Astrocyte (in vitro differentiated cells and primary cell): ENCODE results near the gene MACO1. TPM values are rescaled to one million over a fixed set of nuclear protein-coding genes. Genes with fewer than 3 reads are reported as not detected.

Experiments
- DNase-seq: peaks from one replicate; pipeline ENCODE4 v3.0.0-alpha.2; 2010; ENCODE audit warnings: low read depth
- FAIRE-seq: peaks from 2 replicates; lab custom pipeline; 2011; peaks lifted over from hg19 to GRCh38; lab: Jason Lieb, UNC
- H2AFZ ChIP-seq: 2 replicates; pipeline ENCODE4 v1.6.0; 2012; ENCODE audit warnings: low read depth, low read length, inconsistent platforms
- H3K27ac ChIP-seq: 2 replicates; pipeline ENCODE4 v1.5.1; 2011; ENCODE audit warnings: low read depth, low read length, inconsistent platforms
- H3K27me3 ChIP-seq: 2 replicates; pipeline ENCODE4 v1.6.0; 2011; ENCODE audit warnings: low read length, inconsistent platforms; ENCODE audit not compliant: insufficient read depth
- H3K36me3 ChIP-seq: 2 replicates; pipeline ENCODE4 v1.5.1; 2011; ENCODE audit warnings: low read length, inconsistent platforms; ENCODE audit not compliant: insufficient read depth
- H3K4me1 ChIP-seq: 2 replicates; pipeline ENCODE4 v1.5.1; 2011; ENCODE audit warnings: low read length, inconsistent platforms; ENCODE audit not compliant: insufficient read depth
- H3K4me2 ChIP-seq: 2 replicates; pipeline ENCODE4 v1.6.0; 2012; ENCODE audit warnings: low read length, inconsistent platforms
- H3K4me3 ChIP-seq: 2 replicates; pipeline ENCODE4 v1.5.1; 2011; ENCODE audit warnings: low read depth, mild to moderate bottlenecking, low read length, inconsistent platforms; ENCODE audit not compliant: insufficient read depth
- H3K79me2 ChIP-seq: 2 replicates; pipeline ENCODE4 v1.6.0; 2012; ENCODE audit warnings: mild to moderate bottlenecking, low read length, inconsistent platforms; ENCODE audit not compliant: insufficient read depth
- H3K9ac ChIP-seq: 2 replicates; pipeline ENCODE4 v1.6.0; 2012; ENCODE audit warnings: mild to moderate bottlenecking, low read length, inconsistent platforms
- H3K9me3 ChIP-seq: 2 replicates; pipeline ENCODE4 v1.5.1; 2012; ENCODE audit warnings: low read depth, mild to moderate bottlenecking, low read length, inconsistent platforms; ENCODE audit not compliant: insufficient read depth
- H4K20me1 ChIP-seq: 2 replicates; pipeline ENCODE4 v1.6.0; 2012; ENCODE audit warnings: low read length, inconsistent platforms; ENCODE audit not compliant: insufficient read depth
- H3K27ac Mint-ChIP-seq: one replicate; pipeline ENCODE4 v1.8.0; 2021; ENCODE audit warnings: mild to moderate bottlenecking, mixed read lengths; ENCODE audit not compliant: unreplicated experiment
- H3K27me3 Mint-ChIP-seq: one replicate; pipeline ENCODE4 v1.8.0; 2021; ENCODE audit warnings: low read depth, mixed read lengths; ENCODE audit not compliant: unreplicated experiment
- H3K36me3 Mint-ChIP-seq: one replicate; pipeline ENCODE4 v1.8.0; 2021; ENCODE audit warnings: low read depth, mixed read lengths; ENCODE audit not compliant: unreplicated experiment
- H3K4me1 Mint-ChIP-seq: one replicate; pipeline ENCODE4 v1.8.0; 2021; ENCODE audit warnings: low read depth, mixed read lengths; ENCODE audit not compliant: unreplicated experiment
- H3K4me3 Mint-ChIP-seq: one replicate; pipeline ENCODE4 v1.8.0; 2021; ENCODE audit warnings: mild to moderate bottlenecking, moderate library complexity, mixed read lengths; ENCODE audit not compliant: unreplicated experiment
- H3K9me3 Mint-ChIP-seq: one replicate; pipeline ENCODE4 v1.8.0; 2021; ENCODE audit warnings: mild to moderate bottlenecking, mixed read lengths; ENCODE audit not compliant: unreplicated experiment
- CTCF ChIP-seq: IDR thresholded peaks from 2 replicates; pipeline ENCODE4 v1.5.1; 2011; ENCODE audit warnings: low read depth, mild to moderate bottlenecking, inconsistent platforms, low read length, moderate library complexity; ENCODE audit not compliant: insufficient read depth
- EZH2 ChIP-seq: IDR thresholded peaks from 2 replicates; pipeline ENCODE4 v1.6.1; 2012; ENCODE audit warnings: mild to moderate bottlenecking, low read length, inconsistent platforms; ENCODE audit not compliant: insufficient read depth
- total RNA-seq: library from RNA; stranded (reverse); gene quantifications from 2 replicates; pipeline ENCODE4 v1.2.1, GENCODE V29; 2021

Gene MACO1
- total RNA-seq, 1 donor from 2014 or later = 31.8 TPM

DNA sequence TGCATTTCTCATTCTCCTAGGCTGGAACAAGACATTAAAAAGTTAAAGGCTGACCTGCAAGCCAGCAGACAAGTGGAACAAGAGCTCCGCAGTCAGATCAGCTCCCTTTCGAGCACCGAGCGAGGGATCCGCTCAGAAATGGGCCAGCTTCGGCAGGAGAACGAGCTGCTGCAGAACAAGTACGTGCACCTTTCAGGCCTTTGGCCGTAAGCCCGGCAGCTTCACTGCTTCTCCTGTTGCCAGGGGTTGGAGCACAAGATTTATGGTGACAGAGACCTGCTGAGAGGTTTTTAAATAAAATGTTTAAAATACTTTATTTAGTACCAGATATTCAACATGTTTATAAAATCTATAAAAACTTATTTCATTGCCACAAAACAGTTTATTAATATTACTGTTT is 53.4 kb downstream of the MACO1 start:
- H3K27ac Mint-ChIP-seq = no peak overlapping the region
- Histone ChIP-seq H3K9ac (no peak overlapping the region), H3K27me3 (no peaks in the 10 kb centered on the region), H3K9me3 (no peaks in the 10 kb centered on the region), H3K4me3 (no peak overlapping the region), H3K36me3 (peaks cover 11% of the 10 kb centered on the region), H3K4me2 (no peak overlapping the region), H2AFZ (no peak overlapping the region), H4K20me1 (peaks cover 53% of the 10 kb centered on the region), H3K4me1 (no peaks in the 10 kb centered on the region), H3K27ac (no peak overlapping the region), H3K79me2 (peaks cover 19% of the 10 kb centered on the region)
- peaks cover 4% of the 10 kb centered on the region for H3K4me1 Mint-ChIP-seq
- FAIRE-seq (no peak), DNase-seq (no peak)
- H3K4me3 Mint-ChIP-seq = no peak overlapping the region
- TF ChIP-seq EZH2 (no peak), CTCF (no peak)
- no peaks in the 10 kb centered on the region for H3K9me3 Mint-ChIP-seq
- no peaks in the 10 kb centered on the region for H3K27me3 Mint-ChIP-seq
- peaks cover 10% of the 10 kb centered on the region for H3K36me3 Mint-ChIP-seq

- no peak for DNase-seq
- H3K4me3 ChIP-seq = no peak overlapping the region
- no peak for TF ChIP-seq EZH2
- TF ChIP-seq CTCF = no peak
- no peaks in the 10 kb centered on the region for H3K27me3 Mint-ChIP-seq
- H4K20me1 ChIP-seq = peaks cover 55% of the 10 kb centered on the region
- H3K4me1 ChIP-seq = no peaks in the 10 kb centered on the region
- no peaks in the 10 kb centered on the region for H3K9me3 Mint-ChIP-seq
- no peak overlapping the region for H3K27ac ChIP-seq
- peaks cover 19% of the 10 kb centered on the region for H3K79me2 ChIP-seq
- no peak overlapping the region for H3K27ac Mint-ChIP-seq
- FAIRE-seq = no peak
- H3K36me3 Mint-ChIP-seq = peaks cover 10% of the 10 kb centered on the region
- H3K9ac ChIP-seq = no peak overlapping the region
- peaks cover 15% of the 10 kb centered on the region for H3K36me3 ChIP-seq
- no peak overlapping the region for H2AFZ ChIP-seq
- no peaks in the 10 kb centered on the region for H3K27me3 ChIP-seq
- no peak overlapping the region for H3K4me2 ChIP-seq
- no peak overlapping the region for H3K4me3 Mint-ChIP-seq
- no peaks in the 10 kb centered on the region for H3K9me3 ChIP-seq
- H3K4me1 Mint-ChIP-seq = peaks cover 4% of the 10 kb centered on the region
Observed at GRCh38 chr1:25484533-25484932, 53.8 kb downstream of the MACO1 start.

GRCh38 chr1:25485536-25486411 is 55.1 kb downstream of the MACO1 start:
- H3K9me3 ChIP-seq = no peaks in the 10 kb centered on the region
- no peak overlapping the region for H3K4me3 Mint-ChIP-seq
- no peak overlapping the region for H3K4me2 ChIP-seq
- H3K27ac ChIP-seq = no peak overlapping the region
- H4K20me1 ChIP-seq = peaks cover 55% of the 10 kb centered on the region
- no peak overlapping the region for H2AFZ ChIP-seq
- no peak overlapping the region for H3K27ac Mint-ChIP-seq
- DNase-seq (no peak), FAIRE-seq (no peak)
- peaks cover 4% of the 10 kb centered on the region for H3K4me1 Mint-ChIP-seq
- H3K36me3 Mint-ChIP-seq = peaks cover 10% of the 10 kb centered on the region
- H3K27me3 Mint-ChIP-seq = no peaks in the 10 kb centered on the region
- H3K9me3 Mint-ChIP-seq = no peaks in the 10 kb centered on the region
- no peak overlapping the region for H3K4me3 ChIP-seq
- H3K4me1 ChIP-seq = no peaks in the 10 kb centered on the region
- no peak overlapping the region for H3K9ac ChIP-seq
- H3K36me3 ChIP-seq = peaks cover 20% of the 10 kb centered on the region
- no peak for TF ChIP-seq EZH2
- peaks cover 14% of the 10 kb centered on the region for H3K79me2 ChIP-seq
- no peaks in the 10 kb centered on the region for H3K27me3 ChIP-seq
